SK-N-MC (cell line): ENCODE data around the gene ITGB1.

ENCODE experiments used
- EZH2 ChIP-seq: fragments of 200-600 bp; sonication (generic); IDR thresholded peaks from one replicate; pipeline ENCODE4 v1.6.1; 2017; ENCODE audit warnings: antibody characterized with exemption
- FOXP2 ChIP-seq: optimal IDR thresholded peaks from 2 replicates; pipeline ENCODE3; 2011; ENCODE audit warnings: mild to moderate bottlenecking, moderate library complexity; ENCODE audit not compliant: insufficient read depth; ENCODE audit errors: extremely low read length, control extremely low read depth
- POLR2AphosphoS5 ChIP-seq: IDR thresholded peaks from 2 replicates; pipeline ENCODE4 v1.6.1; 2012; ENCODE audit warnings: mild to moderate bottlenecking, low read depth, low read length, borderline replicate concordance

- TF ChIP-seq POLR2AphosphoS5 (no peak), EZH2 (no peak), FOXP2 (no peak)
These were observed 4.0 kb downstream of the ITGB1 start for GRCh38 chr10:32954080-32954479.
